K562 (cell line): Measurements from ENCODE around the gene NAA10. TPM values are rescaled to one million over a fixed set of nuclear protein-coding genes. Genes with fewer than 3 reads are reported as not detected.

Experiments
- BCL6 ChIP-seq: fragments of 250-450 bp; sonication (Bioruptor Pico); IDR thresholded peaks from 2 replicates; pipeline ENCODE4 v1.4.0; 2020
- BRD4 ChIP-seq: fragments of 200-600 bp; sonication (generic); IDR thresholded peaks from 2 replicates; pipeline ENCODE4 v1.6.1; 2017; ENCODE audit warnings: inconsistent platforms
- CEBPG ChIP-seq, 3 experiments: fragments of 200-800 bp in 1 of 3; sonication (Bioruptor generic) in 1 of 3; sonication (generic) in 1 of 3; formaldehyde crosslinking in 1 of 3; IDR thresholded peaks in 2 of 3; conservative IDR thresholded peaks in 1 of 3; 2 replicates each; pipeline versions ENCODE4 v1.6.1 to v1.8.0; 2016 to 2022; ENCODE audit warnings: missing compliant biosample characterization in 2 of 3, missing genetic modification characterization in 2 of 3, mild to moderate bottlenecking in 1 of 3, missing genetic modification reagents in 1 of 3
- CXXC5 ChIP-seq: fragments of 250-450 bp; sonication (Bioruptor Pico); IDR thresholded peaks from 2 replicates; pipeline ENCODE4 v1.8.0; 2022; ENCODE audit warnings: inconsistent platforms, mild to moderate bottlenecking, moderate library complexity
- FOXJ3 ChIP-seq: sonication (generic); formaldehyde crosslinking; IDR thresholded peaks from 2 replicates; pipeline ENCODE4 v1.4.0; 2020; ENCODE audit warnings: mild to moderate bottlenecking, missing genetic modification reagents
- NFIX ChIP-seq: fragments of 250-450 bp; sonication (Bioruptor Pico); IDR thresholded peaks from 2 replicates; pipeline ENCODE4 v1.4.0; 2020; ENCODE audit warnings: low read depth, mild to moderate bottlenecking, moderate library complexity
- NR2F6 ChIP-seq: fragments of 450-650 bp; formaldehyde crosslinking; IDR thresholded peaks from 2 replicates; pipeline ENCODE4 v1.4.0; 2020; ENCODE audit warnings: mild to moderate bottlenecking
- POLR2A ChIP-seq: fragments of 450-650 bp; conservative IDR thresholded peaks from 2 replicates; pipeline ENCODE4 v1.6.1; 2016
- XRCC5 ChIP-seq: fragments of 200-400 bp; formaldehyde crosslinking; IDR thresholded peaks from 2 replicates; pipeline ENCODE4 v1.6.1; 2017; ENCODE audit warnings: low read depth, mild to moderate bottlenecking, low read length
- YY1 ChIP-seq, 3 experiments: IDR thresholded peaks; 2 replicates each; pipeline ENCODE4 v1.6.1; 2011; ENCODE audit warnings: low read length in 2 of 3, mild to moderate bottlenecking in 2 of 3, moderate library complexity in 2 of 3, borderline replicate concordance in 1 of 3, control low read depth in 1 of 3, low read depth in 1 of 3; ENCODE audit not compliant: insufficient read depth in 3 of 3, insufficient replicate concordance in 2 of 3, control insufficient read depth in 1 of 3, insufficient read length in 1 of 3; ENCODE audit errors: extremely low read depth in 1 of 3
- ZKSCAN3 ChIP-seq: fragments of 250-450 bp; sonication (Bioruptor Pico); IDR thresholded peaks from 2 replicates; pipeline ENCODE4 v1.4.0; 2020
- ZMIZ1 ChIP-seq, 2 experiments: fragments of 150-350 bp in 1 of 2; IDR thresholded peaks; 2 replicates each; pipeline ENCODE4 v1.6.1; 2012 to 2016; ENCODE audit warnings: low read depth in 2 of 2, low read length in 2 of 2, mild to moderate bottlenecking in 1 of 2, moderate library complexity in 1 of 2
- ZNF184 ChIP-seq: sonication (generic); formaldehyde crosslinking; IDR thresholded peaks from 2 replicates; pipeline ENCODE4 v1.5.0; 2020; ENCODE audit warnings: missing genetic modification reagents
- ZNF592 ChIP-seq: fragments of 450-650 bp; IDR thresholded peaks from 2 replicates; pipeline ENCODE4 v1.6.1; 2017; ENCODE audit warnings: antibody characterized with exemption, mild to moderate bottlenecking
- ZNF785 ChIP-seq: fragments of 250-450 bp; sonication (Bioruptor Pico); IDR thresholded peaks from 2 replicates; pipeline ENCODE4 v1.4.0; 2020; ENCODE audit warnings: mild to moderate bottlenecking
- polyA plus RNA-seq, 8 experiments: library from polyadenylated mRNA; depleted of rRNA in 4 of 8; stranded (reverse) in 5 of 8; unstranded in 3 of 8; fragments of >200 nt; fragmentation: Nextera tagmentation in 2 of 8; fragmentation: Illumina TruSeq in 1 of 8; extraction: Ambion mirVana in 2 of 8; extraction: Trizol in 1 of 8; gene quantifications; 2 replicates each; pipeline versions ENCODE4 v1.2.1 to v1.2.3, GENCODE V29; 2011 to 2014; ENCODE audit warnings: inconsistent platforms in 1 of 8, missing spikeins in 1 of 8
- total RNA-seq, 7 experiments: library from RNA; depleted of rRNA in 6 of 7; stranded (reverse); fragments of >200 nt in 6 of 7; fragmentation: Illumina TruSeq in 2 of 7; extraction: Trizol in 2 of 7; gene quantifications; 2 replicates each; pipeline versions ENCODE4 v1.2.1 to v1.2.3, GENCODE V29; 2011 to 2021; ENCODE audit warnings: low replicate concordance in 1 of 7

The NAA10 gene
- total and polyA plus RNA-seq, 9 of the 15 experiments (the other 6 are each of a cell fraction or from before 2014, with no cell fraction given), result 11.1 to 250 (median 134) TPM

GRCh38 chrX:153926858-153927671 lies 7.8 kb downstream of the NAA10 start (continued):
- TF ChIP-seq BCL6, result no peak
- TF ChIP-seq CEBPG (CRISPR knock-in tag; IDR thresholded peaks at IDR 0.05), result no peak
- TF ChIP-seq CEBPG (tag; conservative IDR thresholded peaks at IDR 0.05 in 1 of 2, IDR thresholded peaks at IDR 0.05 in 1 of 2), result no peak
- TF ChIP-seq XRCC5, result 0 out of 2 replicates have a peak, but pooled peaks have one; percentile 36
- TF ChIP-seq BRD4, result peak; percentile 53; the same call in 1 of the 2 replicates
- TF ChIP-seq ZMIZ1 (IDR thresholded peaks at IDR 0.05; ENCODE audit: low read depth in 2 of 2, low read length in 2 of 2), result peak in 1 of 2 experiments; percentile 52; a peak in 1 of 4 replicates
- no peak for TF ChIP-seq NR2F6 (CRISPR knock-in tag)
- no peak for TF ChIP-seq FOXJ3 (CRISPR knock-in tag)
- no peak for TF ChIP-seq ZNF785 (CRISPR knock-in tag)
- 0 out of 2 replicates have a peak, but pooled peaks have one; percentile 58 for TF ChIP-seq ZNF592
- no peak for TF ChIP-seq CXXC5 (CRISPR knock-in tag)
- peak in 2 of 3 experiments; percentile 33 to 58 for TF ChIP-seq YY1 (IDR thresholded peaks at IDR 0.05; ENCODE audit: borderline replicate concordance in 1 of 3, control insufficient read depth in 1 of 3, extremely low read depth in 1 of 3, insufficient read depth in 3 of 3, insufficient read length in 1 of 3, insufficient replicate concordance in 2 of 3, low read depth in 1 of 3, low read length in 2 of 3)
- TF ChIP-seq NFIX (CRISPR knock-in tag), result no peak
- peak; percentile 35 for TF ChIP-seq POLR2A
- no peak for TF ChIP-seq ZNF184 (CRISPR knock-in tag)
- no peak for TF ChIP-seq ZKSCAN3 (CRISPR knock-in tag)
